Liver (tissue), 9 donors: ENCODE data around the gene PYGL. TPM values are rescaled to one million over a fixed set of nuclear protein-coding genes. Genes with fewer than 3 reads are reported as not detected.

Source experiments
- DNase-seq: peaks from one replicate; pipeline ENCODE4 v3.0.0-alpha.2; 2017; ENCODE audit warnings: low spot score
- H3K27ac ChIP-seq, 2 donors: one replicate each; pipeline ENCODE4 v1.7.0; 2013; ENCODE audit warnings: inconsistent platforms in 2 of 2, low read length in 2 of 2, control low read depth in 1 of 2, low read depth in 1 of 2, mild to moderate bottlenecking in 1 of 2
- H3K27me3 ChIP-seq, 4 donors: one replicate each; pipeline versions ENCODE4 v1.6.1 to v1.7.0; 2013; ENCODE audit warnings: low read length in 3 of 4, inconsistent platforms in 1 of 4, mild to moderate bottlenecking in 1 of 4, moderate library complexity in 1 of 4; ENCODE audit not compliant: control insufficient read depth in 4 of 4, insufficient read depth in 4 of 4
- H3K36me3 ChIP-seq, 4 donors: one replicate each; pipeline versions ENCODE4 v1.6.1 to v1.7.0; 2013; ENCODE audit warnings: low read length in 3 of 4, mild to moderate bottlenecking in 3 of 4, low read depth in 1 of 4, moderate library complexity in 1 of 4; ENCODE audit not compliant: control insufficient read depth in 4 of 4, insufficient read depth in 3 of 4
- H3K4me1 ChIP-seq, 4 donors: one replicate each; pipeline versions ENCODE4 v1.6.1 to v1.7.0; 2013; ENCODE audit warnings: low read length in 3 of 4, mild to moderate bottlenecking in 3 of 4, moderate library complexity in 1 of 4; ENCODE audit not compliant: control insufficient read depth in 4 of 4, insufficient read depth in 4 of 4
- H3K4me3 ChIP-seq, 3 donors: one replicate each; pipeline versions ENCODE4 v1.6.1 to v1.7.0; 2013; ENCODE audit warnings: low read length in 3 of 3, control low read depth in 1 of 3, low read depth in 1 of 3, mild to moderate bottlenecking in 1 of 3
- H3K9ac ChIP-seq, 2 donors: one replicate each; pipeline ENCODE4 v1.7.0; 2013; ENCODE audit warnings: low read length in 2 of 2, mild to moderate bottlenecking in 2 of 2, moderate library complexity in 2 of 2, control low read depth in 1 of 2, low read depth in 1 of 2
- H3K9me3 ChIP-seq, 4 donors: one replicate each; pipeline versions ENCODE4 v1.6.1 to v1.7.0; 2013; ENCODE audit warnings: low read length in 3 of 4; ENCODE audit not compliant: control insufficient read depth in 4 of 4
- ATF3 ChIP-seq: IDR thresholded peaks from 2 replicates; pipeline ENCODE4 v1.6.1; 2016; ENCODE audit warnings: antibody characterized with exemption
- CTCF ChIP-seq: fragments of 150-350 bp; IDR thresholded peaks from 2 replicates; pipeline ENCODE4 v1.5.1; 2017; ENCODE audit warnings: improper control_type of control experiment, low read depth, low read length; ENCODE audit not compliant: missing input control
- EGR1 ChIP-seq, 2 donors: IDR thresholded peaks; 2 replicates each; pipeline ENCODE4 v1.6.1; 2016 to 2018; ENCODE audit warnings: antibody characterized with exemption in 2 of 2, low read depth in 2 of 2
- FOXA1 ChIP-seq: IDR thresholded peaks from 2 replicates; pipeline ENCODE4 v1.6.1; 2016; ENCODE audit warnings: antibody characterized with exemption
- FOXA2 ChIP-seq: IDR thresholded peaks from 2 replicates; pipeline ENCODE4 v1.6.1; 2016; ENCODE audit warnings: antibody characterized with exemption
- GABPA ChIP-seq, 2 donors: IDR thresholded peaks in 1 of 2; conservative IDR thresholded peaks in 1 of 2; 2 replicates each; pipeline ENCODE4 v1.6.1; 2016; ENCODE audit warnings: antibody characterized with exemption in 2 of 2, mild to moderate bottlenecking in 1 of 2, moderate library complexity in 1 of 2
- HNF4A ChIP-seq, 2 donors: conservative IDR thresholded peaks; 2 replicates each; pipeline ENCODE4 v1.6.1; 2016; ENCODE audit warnings: antibody characterized with exemption in 2 of 2, mild to moderate bottlenecking in 2 of 2
- HNF4G ChIP-seq: IDR thresholded peaks from 2 replicates; pipeline ENCODE4 v1.6.1; 2016; ENCODE audit warnings: antibody characterized with exemption
- MAX ChIP-seq: IDR thresholded peaks from 2 replicates; pipeline ENCODE4 v1.6.1; 2016; ENCODE audit warnings: antibody characterized with exemption
- NR2F2 ChIP-seq: IDR thresholded peaks from 2 replicates; pipeline ENCODE4 v1.6.1; 2016; ENCODE audit warnings: antibody characterized with exemption
- RAD21 ChIP-seq, 2 donors: IDR thresholded peaks; 2 replicates each; pipeline ENCODE4 v1.6.1; 2016; ENCODE audit warnings: antibody characterized with exemption in 2 of 2, mild to moderate bottlenecking in 2 of 2
- REST ChIP-seq: IDR thresholded peaks from 2 replicates; pipeline ENCODE4 v1.6.1; 2016; ENCODE audit warnings: antibody characterized with exemption, mild to moderate bottlenecking
- RXRA ChIP-seq, 2 donors: IDR thresholded peaks; 2 replicates each; pipeline ENCODE4 v1.6.1; 2017 to 2018; ENCODE audit warnings: antibody characterized with exemption in 2 of 2, mild to moderate bottlenecking in 1 of 2
- TAF1 ChIP-seq: conservative IDR thresholded peaks from 2 replicates; pipeline ENCODE4 v1.6.1; 2016; ENCODE audit warnings: antibody characterized with exemption, mild to moderate bottlenecking
- YY1 ChIP-seq: IDR thresholded peaks from 2 replicates; pipeline ENCODE4 v1.6.1; 2016; ENCODE audit warnings: antibody characterized with exemption, mild to moderate bottlenecking
- ZBTB33 ChIP-seq: IDR thresholded peaks from 2 replicates; pipeline ENCODE4 v1.6.1; 2016; ENCODE audit warnings: antibody characterized with exemption
- WGBS: extraction: QIAGEN DNeasy Blood & Tissue Kit; methylation state at CpG from one replicate; pipeline ENCODE4 v1.1.7; 2013; 5-methylcytosine and 5-hydroxymethylcytosine counted together
- polyA plus RNA-seq, 2 donors: library from polyadenylated mRNA; stranded (reverse) in 1 of 2; unstranded in 1 of 2; fragments of 200-250 nt in 1 of 2; fragments of >200 nt in 1 of 2; fragmentation: Nextera tagmentation in 1 of 2; extraction: Ambion mirVana in 1 of 2; gene quantifications; one replicate each; pipeline versions ENCODE4 v1.2.1 to v1.2.3, GENCODE V29; 2013 to 2015
- total RNA-seq, 2 donors: library from RNA; depleted of rRNA; stranded (reverse); fragments of >200 nt; gene quantifications; one replicate each; pipeline ENCODE4 v1.2.3, GENCODE V29; 2014
- donor health status: healthy.
- donor health status: healthy.
- donor health status: healthy.
- donor health status: healthy.
- donor health status: healthy.

PYGL gene
- total and polyA plus RNA-seq, 4 donors: 53.0 to 109 (median 86.3) TPM

GRCh38 chr14:50929506-50929905 lies 14.8 kb downstream of the PYGL start:
- H3K27ac ChIP-seq: no peak overlapping the region
- TF ChIP-seq HNF4G: no peak
- no peak for TF ChIP-seq NR2F2
- no peak for TF ChIP-seq GABPA (IDR thresholded peaks at IDR 0.05 in 1 of 2, conservative IDR thresholded peaks at IDR 0.05 in 1 of 2)
- no peak for TF ChIP-seq ATF3
- TF ChIP-seq REST: no peak
- no peak for TF ChIP-seq ZBTB33
- no peak for TF ChIP-seq RAD21 (IDR thresholded peaks at IDR 0.05)
- TF ChIP-seq EGR1 (IDR thresholded peaks at IDR 0.05; ENCODE audit: low read depth in 2 of 2): no peak
- H3K36me3 ChIP-seq: peaks cover 2 to 56% (median 23%) of the 10 kb centered on the region in 4 donors

GRCh38 chr14:50928002-50928635 lies 16.2 kb downstream of the PYGL start:
- Histone ChIP-seq H3K4me3 (no peak overlapping the region), H3K27ac (peak overlapping the region in 1 of 2 donors; percentile 15), H3K27me3 (no peaks in the 10 kb centered on the region), H3K9me3 (no peaks in the 10 kb centered on the region), H3K9ac (no peak overlapping the region), H3K36me3 (peaks cover 2 to 63% (median 33%) of the 10 kb centered on the region in 4 donors), H3K4me1 (peaks cover 4 to 16% (median 5%) of the 10 kb centered on the region in 4 donors)
- peak in 1 of 2 donors; percentile 23 for TF ChIP-seq RAD21 (IDR thresholded peaks at IDR 0.05)
- TF ChIP-seq RXRA (IDR thresholded peaks at IDR 0.05): no peak
- TF ChIP-seq FOXA1: no peak
- TF ChIP-seq HNF4G: no peak
- WGBS: 74% methylated on average over 6 of the region's 6 CpGs
- DNase-seq: no peak

More at GRCh38 chr14:50929506-50929905, 14.8 kb downstream of the PYGL start:
- H3K9me3 ChIP-seq: no peaks in the 10 kb centered on the region
- no peaks in the 10 kb centered on the region for H3K27me3 ChIP-seq
- H3K4me1 ChIP-seq: peaks cover 4 to 21% (median 14%) of the 10 kb centered on the region in 4 donors
- WGBS: 78% methylated on average over 2 of the region's 2 CpGs
- DNase-seq: no peak
- H3K4me3 ChIP-seq: no peak overlapping the region
- no peak overlapping the region for H3K9ac ChIP-seq

- no peaks in the 10 kb centered on the region for H3K9me3 ChIP-seq
- H3K4me3 ChIP-seq: no peak overlapping the region
- no peak for DNase-seq
- H3K27me3 ChIP-seq: no peaks in the 10 kb centered on the region
- peaks cover 4 to 63% (median 33%) of the 10 kb centered on the region in 4 donors for H3K36me3 ChIP-seq
- WGBS: 83% methylated on average over 3 of the region's 3 CpGs
- H3K9ac ChIP-seq: no peak overlapping the region
- no peak overlapping the region for H3K27ac ChIP-seq
- peaks cover 0 to 9% (median 2%) of the 10 kb centered on the region in 4 donors for H3K4me1 ChIP-seq
- no peak for TF ChIP-seq ZBTB33
- TF ChIP-seq MAX: no peak
- TF ChIP-seq ATF3: no peak
- no peak for TF ChIP-seq RAD21 (IDR thresholded peaks at IDR 0.05)
- no peak for TF ChIP-seq FOXA2
- TF ChIP-seq HNF4G: no peak
- no peak for TF ChIP-seq YY1
- no peak for TF ChIP-seq TAF1
- TF ChIP-seq HNF4A (conservative IDR thresholded peaks at IDR 0.05): no peak
- TF ChIP-seq EGR1 (IDR thresholded peaks at IDR 0.05; ENCODE audit: low read depth in 2 of 2): no peak
- no peak for TF ChIP-seq CTCF
These were observed 17.4 kb downstream of the PYGL start for GRCh38 chr14:50926851-50927386.
